OCI-LY3 (cell line): ENCODE results near the gene DDX39A.
"Not testable (repeated sequence)": the region's sequence is repeated elsewhere in the genome, so short reads cannot be mapped to it uniquely, and the experiment has no call there.

ENCODE experiments used
- H2AFZ ChIP-seq: fragments of 200-600, 300-600 bp; shearing (Covaris generic); 2 replicates; pipeline ENCODE4 v1.6.0; 2014; ENCODE audit warnings: antibody characterized with exemption, low read depth, low read length
- H3K27ac ChIP-seq: fragments of 200-600, 300-600 bp; sonication (generic); 2 replicates; pipeline ENCODE4 v1.5.1; 2014; ENCODE audit warnings: mild to moderate bottlenecking, low read length, moderate library complexity, mixed read lengths
- H3K27me3 ChIP-seq: fragments of 200-600, 300-600 bp; sonication (generic); 2 replicates; pipeline ENCODE4 v1.6.1; 2014; ENCODE audit warnings: low read depth, low read length, mixed read lengths
- H3K36me3 ChIP-seq: fragments of 200-600, 300-600 bp; sonication (generic); replicated peaks from 2 replicates; pipeline ENCODE3; 2014; ENCODE audit warnings: low read depth, low read length, mixed read lengths
- H3K4me1 ChIP-seq: fragments of 300-600, 200-600 bp; sonication (generic); 2 replicates; pipeline ENCODE4 v1.6.1; 2014; ENCODE audit warnings: low read length, mixed read lengths
- H3K4me2 ChIP-seq: fragments of 200-600, 300-600 bp; sonication (generic); 2 replicates; pipeline ENCODE4 v1.6.1; 2014; ENCODE audit warnings: low read length, mixed read lengths
- H3K4me3 ChIP-seq: fragments of 300-600, 200-600 bp; sonication (generic); 2 replicates; pipeline ENCODE4 v1.5.1; 2014; ENCODE audit warnings: antibody characterized with exemption, mild to moderate bottlenecking, low read length, moderate library complexity
- H3K79me2 ChIP-seq: fragments of 300-600, 200-600 bp; shearing (Covaris generic); 2 replicates; pipeline ENCODE4 v1.6.1; 2014; ENCODE audit warnings: mild to moderate bottlenecking, low read length, mixed read lengths
- H3K9ac ChIP-seq: fragments of 300-600, 200-600 bp; shearing (Covaris generic); 2 replicates; pipeline ENCODE4 v1.6.0; 2014; ENCODE audit warnings: mild to moderate bottlenecking, low read length, moderate library complexity
- H3K9me3 ChIP-seq: fragments of 200-600, 300-600 bp; shearing (Covaris generic); 2 replicates; pipeline ENCODE4 v1.6.1; 2014; ENCODE audit warnings: low read length, mixed read lengths; ENCODE audit not compliant: insufficient read depth
- H4K20me1 ChIP-seq: fragments of 200-600, 300-600 bp; sonication (generic); 2 replicates; pipeline ENCODE4 v1.6.1; 2016; ENCODE audit warnings: low read length, mixed read lengths; ENCODE audit not compliant: insufficient read depth
- CTCF ChIP-seq: fragments of 200-600, 300-600 bp; sonication (generic); IDR thresholded peaks from 2 replicates; pipeline ENCODE4 v1.5.1; 2014; ENCODE audit warnings: antibody characterized with exemption, low read length, low read depth
- EZH2phosphoT487 ChIP-seq: fragments of 200-600 bp; shearing (Covaris generic); IDR thresholded peaks from 2 replicates; pipeline ENCODE4 v1.6.1; 2018; ENCODE audit warnings: antibody characterized with exemption, mixed run types, low read depth

Gene DDX39A

GRCh38 chr19:14402332-14403144 lies 16.6 kb downstream of the DDX39A start:
- Histone ChIP-seq H3K27me3 (no peaks in the 10 kb centered on the region), H3K79me2 (no peaks in the 10 kb centered on the region), H3K4me3 (no peak overlapping the region), H3K4me2 (no peak overlapping the region), H3K9ac (no peak overlapping the region), H2AFZ (no peak overlapping the region), H4K20me1 (0 out of 2 replicates have a peak, but pooled peaks cover 13% of the 10 kb centered on the region), H3K4me1 (no peaks in the 10 kb centered on the region), H3K27ac (no peak overlapping the region), H3K9me3 (no peaks in the 10 kb centered on the region), H3K36me3 (peaks cover 51% of the 10 kb centered on the region)
- TF ChIP-seq EZH2phosphoT487 (no peak), CTCF (no peak)

DNA sequence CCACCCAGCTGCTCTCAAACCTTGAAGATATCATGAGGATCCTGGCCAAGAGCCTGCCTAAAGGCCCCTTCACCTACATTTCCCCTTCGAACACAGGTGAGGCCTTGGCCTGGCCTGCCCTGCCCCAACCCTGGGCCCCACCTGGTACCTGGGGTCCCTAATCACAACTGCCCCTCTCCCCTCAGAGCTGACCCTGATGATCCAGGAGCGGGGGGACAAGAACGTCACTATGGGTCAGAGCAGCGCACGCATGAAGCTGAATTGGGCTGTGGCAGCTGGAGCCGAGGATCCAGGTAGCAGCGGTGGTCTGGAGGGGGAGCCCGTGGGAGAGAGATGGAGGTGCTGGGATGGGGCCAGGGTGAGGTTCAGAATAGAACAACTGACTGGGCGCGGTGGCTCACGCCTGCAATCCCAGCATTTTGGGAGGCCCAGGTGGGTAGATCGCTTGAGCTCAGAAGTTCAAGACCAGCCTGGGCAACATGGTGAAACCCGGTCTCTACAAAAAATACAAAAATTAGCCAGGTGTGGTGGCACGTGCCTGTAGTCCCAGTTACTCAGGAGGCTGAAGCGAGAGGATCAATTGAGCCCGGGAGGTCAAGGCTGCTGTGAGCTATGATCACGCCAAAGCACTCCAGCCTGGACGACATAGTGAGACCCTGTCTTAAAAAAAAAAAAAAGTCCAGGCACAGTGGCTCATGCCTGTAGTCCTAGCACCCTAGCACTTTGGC lies 17.5 kb downstream of the DDX39A start:
- Histone ChIP-seq H2AFZ (no peak overlapping the region), H3K27me3 (no peaks in the 10 kb centered on the region), H3K4me2 (no peak overlapping the region), H3K27ac (no peak overlapping the region), H4K20me1 (0 out of 2 replicates have a peak, but pooled peaks cover 9% of the 10 kb centered on the region), H3K79me2 (no peaks in the 10 kb centered on the region), H3K36me3 (peaks cover 46% of the 10 kb centered on the region), H3K9ac (no peak overlapping the region), H3K4me3 (no peak overlapping the region), H3K4me1 (no peaks in the 10 kb centered on the region), H3K9me3 (no peaks in the 10 kb centered on the region)
- TF ChIP-seq CTCF (no peak), EZH2phosphoT487 (no peak)

DNA sequence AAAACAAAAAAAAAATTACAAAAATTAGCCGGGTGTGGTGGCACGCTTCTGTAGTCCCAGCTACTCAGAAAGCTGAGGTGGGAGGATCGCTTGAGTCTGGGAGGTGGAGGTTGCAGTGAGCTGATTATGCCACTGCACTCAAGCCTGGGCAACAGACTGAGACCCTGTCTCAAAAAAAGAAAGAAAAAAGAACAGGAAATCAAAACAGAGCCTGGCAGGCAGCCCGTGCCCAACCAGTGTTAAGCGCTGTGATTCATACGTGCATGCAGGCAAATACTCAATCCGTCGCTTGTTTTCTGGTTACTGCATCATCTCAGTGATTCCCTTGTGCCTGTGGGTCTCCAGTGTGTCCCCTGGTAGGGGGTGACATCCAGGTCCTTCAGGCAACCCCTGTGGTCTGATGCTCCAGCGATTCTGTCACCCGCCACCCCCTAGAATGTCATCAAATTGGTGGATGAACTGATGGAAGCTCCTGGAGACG lies 18.1 kb downstream of the DDX39A start:
- Histone ChIP-seq H3K4me1 (no peaks in the 10 kb centered on the region), H4K20me1 (0 out of 2 replicates have a peak, but pooled peaks cover 6% of the 10 kb centered on the region), H3K9me3 (no peaks in the 10 kb centered on the region), H3K27me3 (no peaks in the 10 kb centered on the region), H3K9ac (no peak overlapping the region), H3K36me3 (peaks cover 42% of the 10 kb centered on the region), H3K4me3 (no peak overlapping the region), H3K79me2 (no peaks in the 10 kb centered on the region), H2AFZ (no peak overlapping the region), H3K4me2 (no peak overlapping the region), H3K27ac (no peak overlapping the region)
- TF ChIP-seq CTCF (no peak), EZH2phosphoT487 (no peak)

- H3K27me3 ChIP-seq, H3K27ac ChIP-seq, H3K9me3 ChIP-seq, H3K79me2 ChIP-seq, H2AFZ ChIP-seq, H3K4me3 ChIP-seq, H3K9ac ChIP-seq, H4K20me1 ChIP-seq, H3K4me2 ChIP-seq, H3K4me1 ChIP-seq: not testable (repeated sequence)
- H3K36me3 ChIP-seq = peaks cover 44% of the 10 kb centered on the region
These were observed 22.0 kb downstream of the DDX39A start for GRCh38 chr19:14397168-14397567.

- H3K9me3 ChIP-seq, H3K4me1 ChIP-seq, H3K4me2 ChIP-seq, H3K27me3 ChIP-seq, H3K27ac ChIP-seq, H2AFZ ChIP-seq, H4K20me1 ChIP-seq, H3K9ac ChIP-seq, H3K4me3 ChIP-seq, H3K79me2 ChIP-seq: not testable (repeated sequence)
- peaks cover 44% of the 10 kb centered on the region for H3K36me3 ChIP-seq
These were observed 22.4 kb downstream of the DDX39A start for GRCh38 chr19:14396730-14397129.
